Rectal smooth muscle tissue (tissue), 1 donor: ENCODE data around the gene ADGRV1.

ENCODE experiments used
- H3K27ac ChIP-seq: one replicate; pipeline ENCODE4 v1.7.0; 2013; ENCODE audit warnings: low read depth, low read length, inconsistent platforms
- H3K27me3 ChIP-seq: one replicate; pipeline ENCODE4 v1.7.0; 2013; ENCODE audit warnings: low read length; ENCODE audit not compliant: control insufficient read depth, insufficient read depth
- H3K36me3 ChIP-seq: one replicate; pipeline ENCODE4 v1.7.0; 2013; ENCODE audit warnings: low read length; ENCODE audit not compliant: control insufficient read depth, insufficient read depth
- H3K4me1 ChIP-seq: one replicate; pipeline ENCODE4 v1.7.0; 2013; ENCODE audit warnings: low read length; ENCODE audit not compliant: control insufficient read depth, insufficient read depth
- H3K4me3 ChIP-seq: one replicate; pipeline ENCODE4 v1.7.0; 2013; ENCODE audit warnings: low read length
- H3K9ac ChIP-seq: one replicate; pipeline ENCODE4 v1.7.0; 2013; ENCODE audit warnings: low read length

ADGRV1 gene

GRCh38 chr5:91091471-91092234 is 533.1 kb downstream of the ADGRV1 start:
- no peaks in the 10 kb centered on the region for H3K27me3 ChIP-seq
- no peak overlapping the region for H3K4me3 ChIP-seq
- peaks cover 5% of the 10 kb centered on the region for H3K4me1 ChIP-seq
- H3K36me3 ChIP-seq: no peaks in the 10 kb centered on the region
- H3K9ac ChIP-seq: no peak overlapping the region
- H3K27ac ChIP-seq: no peak overlapping the region

DNA sequence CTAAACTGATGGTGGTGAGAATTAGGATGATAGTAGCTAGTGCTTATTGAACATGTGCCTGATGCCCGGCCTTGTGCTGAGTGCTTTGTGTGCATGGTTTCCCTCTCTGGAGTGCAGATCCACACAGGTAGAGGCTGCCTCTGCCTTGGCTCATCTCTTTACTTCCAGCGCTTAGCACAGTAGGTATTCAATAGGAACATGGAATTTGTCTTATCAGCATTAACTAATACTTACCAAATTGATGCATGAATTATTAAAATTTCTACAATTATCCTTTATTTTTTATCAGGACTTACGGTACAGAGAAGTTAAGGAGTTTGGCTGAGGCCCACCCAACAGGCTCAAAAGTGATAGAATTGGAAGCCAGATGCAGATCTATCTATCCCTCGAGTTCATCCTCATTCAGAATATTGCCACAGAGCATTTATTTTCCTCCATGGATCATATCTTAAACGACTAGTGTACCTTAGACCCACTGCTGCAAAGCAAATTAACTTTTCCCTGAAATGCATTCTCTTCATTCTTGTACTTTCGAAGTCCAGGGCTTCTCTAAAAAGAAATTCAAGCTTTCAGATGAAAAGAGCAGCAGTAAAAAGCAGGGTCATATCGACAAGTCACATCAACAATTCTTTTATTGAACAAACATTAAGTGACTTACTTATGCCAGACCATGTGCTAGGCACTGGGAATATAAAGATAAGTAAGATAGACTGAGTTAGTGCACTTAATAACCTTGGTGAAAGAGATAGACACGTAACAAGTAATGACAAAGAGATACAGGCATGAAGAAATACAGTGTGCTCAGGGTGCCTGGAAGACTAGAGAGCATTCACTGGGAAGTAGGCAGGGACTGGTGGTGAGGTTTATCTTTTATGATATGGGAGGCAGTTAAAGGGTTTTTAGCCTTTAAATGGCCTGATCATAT is 534.5 kb downstream of the ADGRV1 start:
- Histone ChIP-seq H3K4me3 (no peak overlapping the region), H3K27ac (no peak overlapping the region), H3K9ac (no peak overlapping the region), H3K36me3 (no peaks in the 10 kb centered on the region), H3K4me1 (peaks cover 8% of the 10 kb centered on the region), H3K27me3 (no peaks in the 10 kb centered on the region)

DNA sequence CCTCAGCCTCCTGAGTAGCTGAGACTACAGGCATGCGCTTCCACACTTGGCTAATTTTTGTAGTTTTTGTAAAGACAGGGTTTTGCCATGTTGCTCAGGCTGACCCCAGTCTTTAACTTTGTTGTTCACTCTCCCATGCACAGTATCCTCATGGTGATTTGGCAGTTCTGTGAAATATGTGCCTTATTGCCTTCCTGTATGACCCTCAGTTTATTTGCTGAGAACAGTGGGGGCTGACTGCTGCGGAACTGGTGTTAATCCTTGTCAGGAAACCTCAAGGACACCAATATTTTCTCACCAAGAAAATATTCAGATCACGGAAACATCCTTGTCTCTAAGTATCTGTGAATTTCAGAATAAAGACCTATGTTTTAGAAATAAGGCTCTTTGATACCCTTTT is 536.7 kb downstream of the ADGRV1 start:
- Histone ChIP-seq H3K4me3 (no peak overlapping the region), H3K9ac (no peak overlapping the region), H3K27ac (no peak overlapping the region), H3K27me3 (no peaks in the 10 kb centered on the region), H3K4me1 (peaks cover 8% of the 10 kb centered on the region), H3K36me3 (no peaks in the 10 kb centered on the region)

DNA sequence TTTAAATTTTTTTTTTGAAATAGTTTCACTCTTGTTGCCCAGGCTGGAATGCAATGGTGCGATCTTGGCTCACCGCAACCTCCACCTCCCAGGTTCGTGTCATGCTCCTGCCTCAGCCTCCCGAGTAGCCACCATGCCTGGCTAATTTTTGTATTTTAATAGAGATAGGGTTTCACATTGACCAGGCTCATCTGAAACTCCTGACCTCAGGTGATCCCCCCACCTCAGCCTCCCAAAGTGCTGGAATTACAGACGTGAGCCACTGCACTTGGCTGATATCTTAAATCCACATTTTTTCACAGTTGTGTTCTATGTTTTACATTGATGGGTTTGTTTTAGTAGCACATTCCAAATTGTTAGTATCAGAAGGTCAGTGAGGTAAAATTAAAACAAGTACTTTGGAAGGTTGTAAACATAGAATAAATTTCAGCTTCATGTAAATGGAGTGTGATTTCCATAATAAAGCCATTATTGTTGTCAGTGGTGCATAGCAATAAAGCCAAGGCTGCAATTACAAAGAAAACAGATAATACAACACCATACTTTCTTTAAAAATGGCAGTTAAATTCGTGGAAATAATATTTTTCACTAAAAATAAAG is 537.3 kb downstream of the ADGRV1 start:
- Histone ChIP-seq H3K4me1 (peaks cover 8% of the 10 kb centered on the region), H3K27ac (no peak overlapping the region), H3K9ac (no peak overlapping the region), H3K4me3 (no peak overlapping the region), H3K27me3 (no peaks in the 10 kb centered on the region), H3K36me3 (no peaks in the 10 kb centered on the region)

GRCh38 chr5:91098541-91098940 is 539.9 kb downstream of the ADGRV1 start:
- peak overlapping the region; percentile 18 for H3K27ac ChIP-seq
- H3K9ac ChIP-seq: no peak overlapping the region

GRCh38 chr5:91101600-91102379 is 543.2 kb downstream of the ADGRV1 start:
- Histone ChIP-seq H3K27me3 (no peaks in the 10 kb centered on the region), H3K27ac (no peak overlapping the region), H3K4me3 (no peak overlapping the region), H3K4me1 (peaks cover 6% of the 10 kb centered on the region), H3K36me3 (no peaks in the 10 kb centered on the region), H3K9ac (no peak overlapping the region)

More at GRCh38 chr5:91098541-91098940, 539.9 kb downstream of the ADGRV1 start:
- no peak overlapping the region for H3K4me3 ChIP-seq
- no peaks in the 10 kb centered on the region for H3K36me3 ChIP-seq
- peaks cover 8% of the 10 kb centered on the region for H3K4me1 ChIP-seq
- H3K27me3 ChIP-seq: no peaks in the 10 kb centered on the region

GRCh38 chr5:91103353-91104061 is 544.9 kb downstream of the ADGRV1 start:
- no peaks in the 10 kb centered on the region for H3K4me1 ChIP-seq
- H3K36me3 ChIP-seq: no peaks in the 10 kb centered on the region
- H3K4me3 ChIP-seq: no peak overlapping the region
- H3K27me3 ChIP-seq: no peaks in the 10 kb centered on the region
- H3K27ac ChIP-seq: no peak overlapping the region
- H3K9ac ChIP-seq: no peak overlapping the region

DNA sequence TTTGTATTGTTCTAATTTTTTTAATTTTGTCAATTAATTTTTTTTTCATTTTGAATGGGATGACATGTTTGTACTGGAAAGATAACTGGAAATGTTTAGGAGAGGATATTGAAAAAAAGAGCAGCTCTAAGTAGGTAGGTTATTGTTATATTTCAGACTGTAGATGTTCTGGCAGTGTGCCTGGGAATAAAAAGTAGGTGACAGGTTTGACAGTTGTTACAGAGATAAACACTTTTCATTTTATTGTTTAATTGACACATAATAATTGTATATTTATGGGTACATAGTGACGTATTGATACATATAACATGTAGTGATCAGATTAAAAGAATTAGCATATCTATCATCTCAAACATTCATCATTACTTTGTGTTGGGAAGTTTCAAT is 545.5 kb downstream of the ADGRV1 start:
- Histone ChIP-seq H3K4me1 (no peaks in the 10 kb centered on the region), H3K27ac (no peak overlapping the region)

GRCh38 chr5:91106842-91107511 is 548.4 kb downstream of the ADGRV1 start:
- H3K36me3 ChIP-seq: no peaks in the 10 kb centered on the region
- no peak overlapping the region for H3K4me3 ChIP-seq
- no peak overlapping the region for H3K27ac ChIP-seq
- H3K9ac ChIP-seq: no peak overlapping the region
- peaks cover 10% of the 10 kb centered on the region for H3K4me1 ChIP-seq
- no peaks in the 10 kb centered on the region for H3K27me3 ChIP-seq

More for the DNA sequence above, 545.5 kb downstream of the ADGRV1 start:
- Histone ChIP-seq H3K36me3 (no peaks in the 10 kb centered on the region), H3K4me3 (no peak overlapping the region), H3K9ac (no peak overlapping the region), H3K27me3 (no peaks in the 10 kb centered on the region)

DNA sequence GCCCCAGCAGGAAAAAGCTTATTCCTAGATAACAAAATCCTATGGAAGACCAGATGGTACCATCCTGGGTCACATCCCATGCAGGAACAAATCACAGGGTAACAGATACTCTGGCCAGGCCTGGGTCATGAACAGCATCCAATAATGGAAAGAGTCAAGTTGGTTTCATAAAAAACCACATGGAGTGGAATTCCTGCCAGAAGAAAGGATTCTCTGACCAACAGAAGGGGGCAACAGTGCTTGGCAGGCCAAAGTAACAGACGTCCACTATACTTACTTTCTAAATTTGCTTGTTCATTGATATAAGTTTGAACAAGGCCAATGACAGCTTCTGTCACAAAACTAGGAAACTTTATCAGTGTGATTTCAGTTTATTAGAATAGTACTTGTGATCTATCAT is 551.0 kb downstream of the ADGRV1 start:
- H3K27ac ChIP-seq: no peak overlapping the region
- no peaks in the 10 kb centered on the region for H3K36me3 ChIP-seq
- no peak overlapping the region for H3K4me3 ChIP-seq
- H3K27me3 ChIP-seq: no peaks in the 10 kb centered on the region
- no peak overlapping the region for H3K9ac ChIP-seq
- peaks cover 15% of the 10 kb centered on the region for H3K4me1 ChIP-seq

DNA sequence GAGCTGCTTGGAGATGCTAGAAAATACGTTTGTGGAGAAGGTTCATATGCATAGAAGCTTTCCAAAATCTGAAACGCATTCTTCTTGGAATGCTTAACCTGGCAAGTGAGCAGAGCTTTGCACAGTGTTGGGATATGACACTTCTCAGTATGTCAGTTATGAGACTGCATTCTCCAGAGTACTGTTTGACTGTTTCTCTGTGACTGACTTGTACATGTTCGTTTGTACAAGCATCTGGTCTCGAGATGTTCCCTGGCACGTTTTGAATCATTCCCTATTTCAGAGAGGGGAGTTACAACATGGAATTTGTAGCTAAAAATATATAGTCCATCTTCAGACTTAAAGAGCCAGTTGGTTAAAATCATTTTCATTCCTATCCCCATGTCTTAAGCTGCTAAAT is 552.1 kb downstream of the ADGRV1 start:
- H3K4me3 ChIP-seq: no peak overlapping the region
- no peaks in the 10 kb centered on the region for H3K27me3 ChIP-seq
- H3K36me3 ChIP-seq: no peaks in the 10 kb centered on the region
- H3K27ac ChIP-seq: peak overlapping the region; percentile 69
- no peak overlapping the region for H3K9ac ChIP-seq
- H3K4me1 ChIP-seq: peaks cover 20% of the 10 kb centered on the region
